ENCODE results near the gene CST3.

GRCh38 chr20:23643659-23644058, 5.9 kb upstream of the CST3 start:
- no peak for TF ChIP-seq MXI1 (conservative IDR thresholded peaks at IDR 0.05; ENCODE audit: poor library complexity, severe bottlenecking)
- TF ChIP-seq, protein P1, sequence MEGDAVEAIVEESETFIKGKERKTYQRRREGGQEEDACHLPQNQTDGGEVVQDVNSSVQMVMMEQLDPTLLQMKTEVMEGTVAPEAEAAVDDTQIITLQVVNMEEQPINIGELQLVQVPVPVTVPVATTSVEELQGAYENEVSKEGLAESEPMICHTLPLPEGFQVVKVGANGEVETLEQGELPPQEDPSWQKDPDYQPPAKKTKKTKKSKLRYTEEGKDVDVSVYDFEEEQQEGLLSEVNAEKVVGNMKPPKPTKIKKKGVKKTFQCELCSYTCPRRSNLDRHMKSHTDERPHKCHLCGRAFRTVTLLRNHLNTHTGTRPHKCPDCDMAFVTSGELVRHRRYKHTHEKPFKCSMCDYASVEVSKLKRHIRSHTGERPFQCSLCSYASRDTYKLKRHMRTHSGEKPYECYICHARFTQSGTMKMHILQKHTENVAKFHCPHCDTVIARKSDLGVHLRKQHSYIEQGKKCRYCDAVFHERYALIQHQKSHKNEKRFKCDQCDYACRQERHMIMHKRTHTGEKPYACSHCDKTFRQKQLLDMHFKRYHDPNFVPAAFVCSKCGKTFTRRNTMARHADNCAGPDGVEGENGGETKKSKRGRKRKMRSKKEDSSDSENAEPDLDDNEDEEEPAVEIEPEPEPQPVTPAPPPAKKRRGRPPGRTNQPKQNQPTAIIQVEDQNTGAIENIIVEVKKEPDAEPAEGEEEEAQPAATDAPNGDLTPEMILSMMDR (IDR thresholded peaks at IDR 0.05; ENCODE audit: poor library complexity, severe bottlenecking) = no peak
- TF ChIP-seq SMC3 (conservative IDR thresholded peaks at IDR 0.05; ENCODE audit: poor library complexity) = no peak
- TF ChIP-seq EZH2 (IDR thresholded peaks at IDR 0.05; ENCODE audit: borderline replicate concordance, insufficient read depth, low read length, poor library complexity, severe bottlenecking) = no peak
- no peak for TF ChIP-seq RAD21 (conservative IDR thresholded peaks at IDR 0.05)
- no peak for TF ChIP-seq EP300 (conservative IDR thresholded peaks at IDR 0.05; ENCODE audit: poor library complexity, severe bottlenecking)
- TF ChIP-seq POLR2AphosphoS5 (IDR thresholded peaks at IDR 0.05) = no peak
